Transverse colon (tissue), 4 donors: ENCODE data around the gene TTN.

ENCODE experiments used
- POLR2A ChIP-seq: fragments of 450-650 bp; IDR thresholded peaks from one replicate; pipeline ENCODE4 v1.6.1; 2016; ENCODE audit warnings: antibody characterized with exemption, mild to moderate bottlenecking, moderate library complexity
- POLR2AphosphoS5 ChIP-seq, 3 donors: sonication (generic); formaldehyde crosslinking; IDR thresholded peaks; one replicate each; pipeline ENCODE4 v1.6.1; 2016; ENCODE audit warnings: antibody characterized with exemption in 3 of 3
- TF ChIP-seq, protein P1 (sequence below), 5 experiments: fragments of 200-600 bp in 3 of 5; fragments of 450-650 bp in 2 of 5; sonication (generic) in 3 of 5; IDR thresholded peaks; 1 replicate in 2 of 5; 2 replicates in 3 of 5; pipeline ENCODE4 v1.5.1; 2016 to 2017; ENCODE audit warnings: antibody characterized with exemption in 5 of 5, inconsistent platforms in 3 of 5, mild to moderate bottlenecking in 2 of 5, moderate library complexity in 1 of 5

DNA sequence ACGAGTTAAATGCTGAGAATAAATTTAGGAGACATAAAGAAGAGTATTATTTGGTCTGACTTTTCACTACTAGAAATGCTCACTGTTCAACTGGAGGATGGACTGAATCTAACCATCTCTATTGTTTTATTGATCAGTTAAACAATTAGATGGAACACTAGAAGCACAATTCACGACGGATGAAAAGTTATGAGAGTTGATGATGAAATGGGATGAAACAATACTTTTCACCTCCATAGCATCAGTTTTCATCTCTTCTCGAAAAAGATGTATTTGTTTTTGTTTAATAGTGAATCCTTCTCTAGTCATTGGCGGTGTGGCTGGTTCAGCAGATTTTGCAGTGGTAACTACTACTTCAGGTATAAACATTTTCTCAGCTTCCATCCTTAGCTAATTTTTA lies 19.3 kb downstream of the TTN start:
- TF ChIP-seq, protein P1, sequence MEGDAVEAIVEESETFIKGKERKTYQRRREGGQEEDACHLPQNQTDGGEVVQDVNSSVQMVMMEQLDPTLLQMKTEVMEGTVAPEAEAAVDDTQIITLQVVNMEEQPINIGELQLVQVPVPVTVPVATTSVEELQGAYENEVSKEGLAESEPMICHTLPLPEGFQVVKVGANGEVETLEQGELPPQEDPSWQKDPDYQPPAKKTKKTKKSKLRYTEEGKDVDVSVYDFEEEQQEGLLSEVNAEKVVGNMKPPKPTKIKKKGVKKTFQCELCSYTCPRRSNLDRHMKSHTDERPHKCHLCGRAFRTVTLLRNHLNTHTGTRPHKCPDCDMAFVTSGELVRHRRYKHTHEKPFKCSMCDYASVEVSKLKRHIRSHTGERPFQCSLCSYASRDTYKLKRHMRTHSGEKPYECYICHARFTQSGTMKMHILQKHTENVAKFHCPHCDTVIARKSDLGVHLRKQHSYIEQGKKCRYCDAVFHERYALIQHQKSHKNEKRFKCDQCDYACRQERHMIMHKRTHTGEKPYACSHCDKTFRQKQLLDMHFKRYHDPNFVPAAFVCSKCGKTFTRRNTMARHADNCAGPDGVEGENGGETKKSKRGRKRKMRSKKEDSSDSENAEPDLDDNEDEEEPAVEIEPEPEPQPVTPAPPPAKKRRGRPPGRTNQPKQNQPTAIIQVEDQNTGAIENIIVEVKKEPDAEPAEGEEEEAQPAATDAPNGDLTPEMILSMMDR (IDR thresholded peaks at IDR 0.05), result no peak
- TF ChIP-seq POLR2A (no peak), POLR2AphosphoS5 (IDR thresholded peaks at IDR 0.05) (no peak)
